ENCODE measurements around the gene MSANTD2. TPM values are rescaled to one million over a fixed set of nuclear protein-coding genes. Genes with fewer than 3 reads are reported as not detected.

The MSANTD2 gene
- total RNA-seq, 1 experiment from 2014 or later, result 32.6 TPM

- H3K9me2 ChIP-seq (replicated peaks; ENCODE audit: low read length), result no peaks in the 10 kb centered on the region
- intact Hi-C loops (cut with micrococcal nuclease), result no loop called here
- DNase-seq (no peak), ATAC-seq (no peak)
- H3F3A ChIP-seq (ENCODE audit: low read length, unreplicated experiment), result no peaks in the 10 kb centered on the region
- H3K4me1 ChIP-seq (ENCODE audit: insufficient read depth, low read length), result peaks cover 35% of the 10 kb centered on the region
- H3K27ac ChIP-seq (ENCODE audit: low read length), result no peak overlapping the region
- no peaks in the 10 kb centered on the region for H3K9me3 ChIP-seq (ENCODE audit: low read length)
- H3K4me3 ChIP-seq (ENCODE audit: low read length), result peak overlapping the region; percentile 65
- no TSS peak for BruUV-seq (replicated peaks)
- no peak overlapping the region for H3K9ac ChIP-seq (ENCODE audit: low read length)
- peak overlapping the region; percentile 87 for H3K4me2 ChIP-seq (ENCODE audit: low read length)
- CTCF ChIA-PET, result no interaction called here
- H3K27me3 ChIP-seq (ENCODE audit: low read length), result peaks cover 62% of the 10 kb centered on the region
- no peaks in the 10 kb centered on the region for H3K79me2 ChIP-seq (ENCODE audit: low read length)
- H4K20me1 ChIP-seq (ENCODE audit: low read length), result no peaks in the 10 kb centered on the region
- peak overlapping the region; percentile 83 for H2AFZ ChIP-seq (ENCODE audit: low read length)
- POLR2A ChIA-PET (ENCODE audit: unreplicated experiment), result no interaction called here
- TF ChIP-seq EZH2phosphoT487 (IDR thresholded peaks at IDR 0.05; ENCODE audit: borderline replicate concordance, low read length) (no peak), EZH2 (IDR thresholded peaks at IDR 0.05; ENCODE audit: low read length, unreplicated experiment) (no peak), CTCF (conservative IDR thresholded peaks at IDR 0.05; ENCODE audit: low read depth, low read length) (no peak)
- no peaks in the 10 kb centered on the region for H3K36me3 ChIP-seq (ENCODE audit: low read depth, low read length)
Observed at GRCh38 chr11:124839972-124840621, 39.9 kb upstream of the MSANTD2 start.

GRCh38 chr11:124839128-124839971 lies 39.1 kb upstream of the MSANTD2 start:
- ChIA-PET CTCF (no interaction called here), POLR2A (ENCODE audit: unreplicated experiment) (no interaction called here)
- Histone ChIP-seq H3F3A (ENCODE audit: low read length, unreplicated experiment) (no peaks in the 10 kb centered on the region), H3K79me2 (ENCODE audit: low read length) (no peaks in the 10 kb centered on the region), H3K9ac (ENCODE audit: low read length) (no peak overlapping the region), H3K4me2 (ENCODE audit: low read length) (peak overlapping the region; percentile 87), H2AFZ (ENCODE audit: low read length) (peak overlapping the region; percentile 83), H3K4me3 (ENCODE audit: low read length) (peak overlapping the region; percentile 65), H4K20me1 (ENCODE audit: low read length) (no peaks in the 10 kb centered on the region), H3K27ac (ENCODE audit: low read length) (no peak overlapping the region), H3K36me3 (ENCODE audit: low read depth, low read length) (no peaks in the 10 kb centered on the region), H3K9me3 (ENCODE audit: low read length) (no peaks in the 10 kb centered on the region), H3K27me3 (ENCODE audit: low read length) (peaks cover 55% of the 10 kb centered on the region), H3K4me1 (ENCODE audit: insufficient read depth, low read length) (peaks cover 42% of the 10 kb centered on the region), H3K9me2 (replicated peaks; ENCODE audit: low read length) (no peaks in the 10 kb centered on the region)
- no TSS peak for BruUV-seq (replicated peaks)
- no peak for DNase-seq
- intact Hi-C loops (cut with micrococcal nuclease), result no loop called here
- TF ChIP-seq CTCF (conservative IDR thresholded peaks at IDR 0.05; ENCODE audit: low read depth, low read length) (no peak), EZH2phosphoT487 (IDR thresholded peaks at IDR 0.05; ENCODE audit: borderline replicate concordance, low read length) (peak; percentile 50; the same call in 1 of the 2 replicates), EZH2 (IDR thresholded peaks at IDR 0.05; ENCODE audit: low read length, unreplicated experiment) (peak; percentile 89)
- no peak; the same call in 1 of the 2 replicates for ATAC-seq

DNA sequence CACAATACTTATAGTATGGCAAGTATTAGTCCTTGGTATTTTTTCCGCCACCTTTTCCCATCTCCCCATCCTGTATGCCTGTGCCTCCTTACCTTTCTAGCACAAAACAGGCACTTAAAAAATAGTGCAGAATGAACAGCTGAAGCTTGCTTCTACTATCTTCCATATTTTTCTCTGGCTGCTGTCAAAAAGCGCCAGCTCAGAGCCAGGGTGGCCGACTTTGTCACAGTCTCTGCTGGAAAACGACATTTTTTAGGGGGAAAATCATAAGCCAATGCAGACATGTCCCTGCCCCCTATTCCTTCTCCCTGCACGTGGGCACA lies 38.6 kb upstream of the MSANTD2 start:
- peak overlapping the region; percentile 83 for H2AFZ ChIP-seq (ENCODE audit: low read length)
- intact Hi-C loops (cut with micrococcal nuclease), result no loop called here

More for the DNA sequence above, 38.6 kb upstream of the MSANTD2 start:
- H3K9me3 ChIP-seq (ENCODE audit: low read length), result no peaks in the 10 kb centered on the region
- no peaks in the 10 kb centered on the region for H3K36me3 ChIP-seq (ENCODE audit: low read depth, low read length)
- no peak for ATAC-seq
- H4K20me1 ChIP-seq (ENCODE audit: low read length), result no peaks in the 10 kb centered on the region
- H3K9me2 ChIP-seq (replicated peaks; ENCODE audit: low read length), result no peaks in the 10 kb centered on the region
- peak overlapping the region; percentile 65 for H3K4me3 ChIP-seq (ENCODE audit: low read length)
- no peak overlapping the region for H3K9ac ChIP-seq (ENCODE audit: low read length)
- H3K27ac ChIP-seq (ENCODE audit: low read length), result no peak overlapping the region
- CTCF ChIA-PET, result no interaction called here
- POLR2A ChIA-PET (ENCODE audit: unreplicated experiment), result no interaction called here
- no peak for DNase-seq
- BruUV-seq (replicated peaks), result no TSS peak
- H3K79me2 ChIP-seq (ENCODE audit: low read length), result no peaks in the 10 kb centered on the region
- TF ChIP-seq EZH2 (IDR thresholded peaks at IDR 0.05; ENCODE audit: low read length, unreplicated experiment) (no peak), EZH2phosphoT487 (IDR thresholded peaks at IDR 0.05; ENCODE audit: borderline replicate concordance, low read length) (no peak), CTCF (conservative IDR thresholded peaks at IDR 0.05; ENCODE audit: low read depth, low read length) (no peak)
- peaks cover 49% of the 10 kb centered on the region for H3K27me3 ChIP-seq (ENCODE audit: low read length)
- peak overlapping the region; percentile 87 for H3K4me2 ChIP-seq (ENCODE audit: low read length)
- no peaks in the 10 kb centered on the region for H3F3A ChIP-seq (ENCODE audit: low read length, unreplicated experiment)
- H3K4me1 ChIP-seq (ENCODE audit: insufficient read depth, low read length), result peaks cover 48% of the 10 kb centered on the region

All from PC-3 (cell line).